ENCODE results near the gene PPM1F.
"Not testable (repeated sequence)": the region's sequence is repeated elsewhere in the genome, so short reads cannot be mapped to it uniquely, and the experiment has no call there.

Gene PPM1F

GRCh38 chr22:21918466-21919185 is 34.0 kb downstream of the PPM1F start:
- no peak for DNase-seq

GRCh38 chr22:21917959-21918261 is 34.7 kb downstream of the PPM1F start:
- no peak for DNase-seq

- DNase-seq: no peak
Observed at GRCh38 chr22:21917181-21917958, 35.3 kb downstream of the PPM1F start.

GRCh38 chr22:21916309-21916918 is 36.2 kb downstream of the PPM1F start:
- no peak for DNase-seq

- DNase-seq: no peak
Observed at GRCh38 chr22:21915624-21916308, 36.9 kb downstream of the PPM1F start.

- not testable (repeated sequence) for DNase-seq
Observed at GRCh38 chr22:21914033-21914642, 38.5 kb downstream of the PPM1F start.

- not testable (repeated sequence) for DNase-seq
Observed at GRCh38 chr22:21910367-21910766, 42.3 kb downstream of the PPM1F start.

- no peak for DNase-seq
Observed at GRCh38 chr22:21909871-21910270, 42.8 kb downstream of the PPM1F start.

- DNase-seq: no peak
Observed at GRCh38 chr22:21907638-21908522, 44.8 kb downstream of the PPM1F start.

GRCh38 chr22:21905234-21905633 is 47.4 kb downstream of the PPM1F start:
- DNase-seq: not testable (repeated sequence)

- no peak for DNase-seq
Observed at GRCh38 chr22:21904250-21904789, 48.3 kb downstream of the PPM1F start.

GRCh38 chr22:21903283-21903682 is 49.4 kb downstream of the PPM1F start:
- no peak for DNase-seq

GRCh38 chr22:21902296-21903087 is 50.2 kb downstream of the PPM1F start:
- DNase-seq: no peak

GRCh38 chr22:21898354-21898896 is 54.2 kb downstream of the PPM1F start:
- DNase-seq: no peak

- DNase-seq: no peak
Observed at GRCh38 chr22:21896951-21897513, 55.6 kb downstream of the PPM1F start.

- not testable (repeated sequence) for DNase-seq
Observed at GRCh38 chr22:21896275-21896674, 56.4 kb downstream of the PPM1F start.

- no peak for DNase-seq
Observed at GRCh38 chr22:21894799-21895198, 57.8 kb downstream of the PPM1F start.

- no peak for DNase-seq
Observed at GRCh38 chr22:21889251-21889990, 63.2 kb downstream of the PPM1F start.

- DNase-seq: no peak
Observed at GRCh38 chr22:21887841-21888240, 64.8 kb downstream of the PPM1F start.

Measured in AML-193 (cell line).